GM21381 (cell line): ENCODE results near the gene COG5.

Experiments
- ATAC-seq: cut with Tn5 transposase; IDR thresholded peaks from one replicate; pipeline ENCODE4 v1.9.1; 2021; ENCODE audit warnings: mild to moderate bottlenecking, moderate library complexity; ENCODE audit not compliant: unreplicated experiment

Gene COG5

DNA sequence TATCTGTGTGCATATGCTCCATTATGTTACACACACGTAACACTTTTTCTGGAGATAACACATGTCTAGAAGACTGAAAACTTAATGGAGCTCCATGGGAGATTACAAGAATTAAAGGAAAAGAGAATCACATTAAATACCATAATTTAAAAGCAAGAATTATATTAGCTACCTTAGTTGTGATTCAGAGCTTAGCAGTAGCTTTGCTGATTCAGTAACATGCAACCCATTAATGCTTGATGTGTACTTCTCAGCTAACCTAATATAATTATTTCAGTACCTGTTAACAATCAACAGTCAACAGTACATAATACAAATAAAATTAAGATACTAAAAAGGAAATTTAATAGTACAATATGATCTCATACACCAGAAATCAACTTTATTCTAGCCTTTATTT, 167.6 kb downstream of the COG5 start:
- ATAC-seq = no peak

- no peak for ATAC-seq
Measured at GRCh38 chr7:107394831-107395230, 168.9 kb downstream of the COG5 start.

DNA sequence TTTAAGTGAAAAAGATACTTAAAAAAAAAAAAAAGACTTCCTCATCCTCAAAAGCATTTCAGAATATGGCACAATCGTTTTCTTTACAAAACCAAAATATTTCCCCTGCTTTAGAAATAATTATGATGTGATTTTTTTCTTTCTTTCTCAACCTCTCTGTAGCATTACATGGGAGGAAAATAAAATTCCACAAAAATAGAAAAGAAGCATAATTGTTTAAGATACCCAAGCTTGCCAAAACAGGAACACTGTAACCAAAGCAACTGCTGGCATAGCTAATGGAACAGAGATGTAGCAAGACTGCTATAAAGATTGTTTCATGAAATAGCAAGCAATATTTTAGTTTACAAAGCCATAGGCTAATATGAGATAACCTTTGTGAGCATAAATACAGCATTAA, 169.4 kb downstream of the COG5 start:
- no peak for ATAC-seq

- no peak for ATAC-seq
Measured at GRCh38 chr7:107392830-107393229, 170.9 kb downstream of the COG5 start.

DNA sequence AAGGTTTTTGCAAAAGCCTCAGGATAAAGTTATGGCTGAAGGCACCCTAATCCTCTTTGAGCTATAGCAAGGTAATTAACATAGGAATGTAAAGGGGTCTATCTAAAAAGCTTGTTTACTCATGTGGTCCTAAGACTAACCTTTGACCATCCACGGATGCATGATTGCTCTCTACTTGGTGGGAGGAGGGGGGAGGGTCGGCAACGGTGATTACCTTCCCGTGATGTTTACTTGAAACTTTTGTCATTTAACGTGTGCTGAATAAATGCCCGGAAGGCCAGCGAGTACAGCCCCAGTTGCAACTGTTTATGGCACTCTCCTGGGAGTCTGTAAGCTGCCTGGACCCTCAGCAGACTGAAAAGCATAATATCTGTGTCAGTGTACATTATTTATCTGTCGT, 172.8 kb downstream of the COG5 start:
- no peak for ATAC-seq

DNA sequence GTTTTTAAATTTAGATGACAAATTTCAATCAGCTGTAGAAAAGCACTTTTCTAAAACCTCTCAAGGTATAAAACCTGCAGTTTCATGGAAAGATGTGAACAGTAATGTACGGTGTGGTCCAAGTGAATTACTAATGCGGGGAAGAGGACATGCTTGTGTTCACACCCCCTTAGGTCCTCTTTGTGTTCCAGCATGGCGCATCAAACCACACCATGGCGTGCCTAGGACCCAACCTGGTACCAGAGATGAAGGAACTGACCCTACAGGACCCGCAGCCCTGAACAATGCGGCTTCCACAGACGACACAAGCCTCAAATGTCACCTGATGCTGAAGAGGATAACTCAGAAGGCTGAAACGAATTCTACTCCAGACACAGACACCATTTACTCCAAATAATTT, 175.1 kb downstream of the COG5 start:
- no peak for ATAC-seq

GRCh38 chr7:107387573-107388219, 176.0 kb downstream of the COG5 start:
- no peak for ATAC-seq

GRCh38 chr7:107387128-107387527, 176.6 kb downstream of the COG5 start:
- ATAC-seq = no peak

GRCh38 chr7:107386548-107387102, 177.1 kb downstream of the COG5 start:
- ATAC-seq = no peak

- ATAC-seq = no peak
Measured at GRCh38 chr7:107384025-107384424, 179.7 kb downstream of the COG5 start.

GRCh38 chr7:107383203-107383602, 180.5 kb downstream of the COG5 start:
- ATAC-seq = no peak

GRCh38 chr7:107381453-107381852, 182.3 kb downstream of the COG5 start:
- no peak for ATAC-seq

DNA sequence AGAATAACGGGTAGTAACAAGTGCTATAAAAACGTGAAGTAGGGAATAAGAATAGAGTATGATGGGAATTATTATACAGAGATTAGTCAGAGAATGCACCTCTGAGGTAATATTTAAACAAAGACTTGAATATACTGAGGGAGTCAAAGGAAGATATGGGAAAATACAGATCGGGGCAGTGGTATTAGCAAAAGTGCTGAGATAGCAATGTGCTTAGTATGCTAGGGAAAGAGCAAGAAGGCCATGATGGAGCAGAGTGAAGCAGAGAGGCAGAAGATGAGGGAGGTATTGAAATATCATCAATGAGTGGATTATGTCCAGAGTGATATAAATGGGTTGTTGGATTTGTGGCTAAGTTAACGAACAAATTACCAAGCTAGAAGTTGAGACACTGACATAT, 190.4 kb downstream of the COG5 start:
- no peak for ATAC-seq

DNA sequence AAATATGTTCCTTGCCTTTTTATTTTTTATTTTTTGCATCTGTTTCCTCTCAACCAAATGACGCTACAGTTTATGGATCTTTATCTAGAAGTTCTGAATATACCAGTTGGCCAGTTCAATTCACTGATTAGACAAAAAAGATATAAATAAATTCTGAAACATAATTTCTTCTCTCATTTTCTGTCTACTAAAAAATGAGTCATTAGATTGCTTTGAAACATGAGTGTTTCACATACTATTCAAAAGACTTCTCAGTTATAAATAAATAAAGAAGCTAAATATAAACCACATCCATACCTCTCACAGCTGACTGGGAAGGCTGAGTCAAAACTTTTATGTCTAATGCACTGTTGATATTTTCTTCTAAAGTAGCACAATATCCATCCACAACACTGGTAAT, 191.4 kb downstream of the COG5 start:
- no peak for ATAC-seq

- no peak for ATAC-seq
Measured at GRCh38 chr7:107370816-107371215, 192.9 kb downstream of the COG5 start.

GRCh38 chr7:107364787-107365186, 198.9 kb downstream of the COG5 start:
- no peak for ATAC-seq

- no peak for ATAC-seq
Measured at GRCh38 chr7:107359520-107360316, 204.0 kb downstream of the COG5 start.

GRCh38 chr7:107355616-107356015, 208.1 kb downstream of the COG5 start:
- ATAC-seq = no peak

DNA sequence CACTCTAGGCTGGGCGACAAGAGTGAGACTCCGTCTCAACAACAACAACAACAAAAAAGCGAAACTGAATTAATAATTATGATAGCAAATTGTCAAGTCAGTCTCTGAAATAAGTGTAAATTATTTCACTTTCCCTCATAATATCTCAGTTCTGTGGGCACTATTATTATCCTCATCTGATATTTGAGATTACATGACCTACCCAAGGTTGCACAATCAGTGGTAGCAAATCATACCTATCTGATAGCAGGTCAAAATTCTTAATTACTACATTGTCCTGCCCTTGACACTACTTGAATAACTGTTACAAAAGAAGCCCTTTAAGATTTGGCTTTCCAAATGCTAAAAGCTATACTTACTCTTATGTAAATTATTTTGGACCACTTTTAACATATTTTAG, 209.1 kb downstream of the COG5 start:
- no peak for ATAC-seq

GRCh38 chr7:107353701-107354100, 210.0 kb downstream of the COG5 start:
- no peak for ATAC-seq

DNA sequence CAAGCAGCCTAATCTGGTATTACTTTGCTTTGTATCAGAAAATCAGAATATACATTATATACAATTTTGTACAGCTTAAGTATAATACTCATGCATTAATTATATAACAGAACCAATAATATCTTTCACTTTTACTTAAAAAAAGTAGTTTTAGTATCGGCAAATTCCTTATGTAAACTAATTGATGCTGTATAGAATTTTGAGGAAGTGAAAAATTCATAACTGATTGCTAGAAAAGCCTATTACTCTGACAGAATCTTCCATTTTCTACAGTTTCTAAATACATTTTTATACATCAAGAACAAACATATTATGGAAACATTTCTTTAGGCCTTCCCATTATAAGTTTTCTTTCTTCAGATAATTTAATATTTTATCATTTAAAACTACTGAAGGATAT, 217.8 kb downstream of the COG5 start:
- ATAC-seq = no peak

DNA sequence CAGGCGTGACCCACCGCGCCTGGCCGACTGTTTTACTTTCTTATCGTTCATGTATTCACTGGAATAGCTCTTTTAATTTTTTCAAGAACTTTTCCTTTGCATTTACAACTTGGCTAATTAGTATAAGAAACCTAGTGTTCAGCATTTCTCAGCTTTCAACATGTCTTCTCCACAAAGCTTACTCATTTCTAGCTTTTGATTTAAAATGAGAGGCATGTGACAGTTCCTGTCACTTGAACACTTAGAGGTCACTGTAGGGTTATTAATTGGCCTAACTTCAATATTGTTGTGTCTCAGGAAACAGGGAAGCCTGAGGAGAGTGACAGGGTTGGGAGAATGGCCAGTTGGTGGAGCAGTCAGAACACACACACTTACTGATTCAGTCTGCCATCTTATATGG, 218.9 kb downstream of the COG5 start:
- ATAC-seq = no peak
